NCI-H524 (cell line): ENCODE results near the gene ESR2.
A peak's percentile ranks its signal among the peaks of the same experiment; 100 is the strongest.
"Not testable (repeated sequence)": the region's sequence is repeated elsewhere in the genome, so short reads cannot be mapped to it uniquely, and the experiment has no call there.

ENCODE experiments used
- DNase-seq, 2 experiments: peaks; one replicate each; lab custom pipeline; 2025; lab: John Stamatoyannopoulos, UW

The ESR2 gene

DNA sequence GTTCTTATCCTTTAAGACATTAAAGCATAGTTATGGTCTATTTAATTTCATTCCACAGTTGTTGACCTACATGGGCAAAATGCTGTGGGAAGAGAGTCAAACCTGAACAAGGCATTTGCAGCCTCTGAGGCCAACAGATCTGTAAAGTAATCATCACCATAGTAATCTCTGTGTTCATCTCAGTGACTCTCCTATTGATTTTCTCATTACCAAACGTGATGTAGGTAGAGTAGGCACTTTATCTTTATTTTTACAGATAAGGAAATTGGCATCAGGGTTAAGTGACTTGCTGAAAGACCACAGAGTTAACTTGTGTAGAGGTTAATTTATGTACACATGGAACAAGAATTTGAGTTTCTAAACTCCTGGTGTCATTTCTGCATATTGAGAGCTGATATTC lies 203.0 kb downstream of the ESR2 start:
- DNase-seq = no peak

DNA sequence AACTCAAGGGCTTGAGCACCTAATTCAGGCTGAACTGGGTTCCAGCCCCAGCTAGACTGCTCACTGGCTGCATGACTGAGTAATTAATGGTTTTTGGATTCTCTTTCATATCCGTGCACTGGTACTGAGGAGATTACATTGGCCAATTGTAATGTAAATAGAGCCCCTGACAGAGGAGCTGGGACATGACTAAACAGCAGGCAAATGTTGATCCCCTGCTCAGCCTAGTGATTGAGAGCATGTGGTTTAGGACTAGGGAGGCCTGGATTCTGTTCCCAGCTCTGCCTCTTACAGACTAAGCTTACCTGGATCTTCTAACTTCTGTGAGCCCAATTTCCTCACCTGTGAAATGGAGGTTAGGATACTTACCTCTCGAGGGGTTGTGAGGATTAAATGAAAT lies 204.3 kb downstream of the ESR2 start:
- DNase-seq = peak; percentile 22 to 70

DNA sequence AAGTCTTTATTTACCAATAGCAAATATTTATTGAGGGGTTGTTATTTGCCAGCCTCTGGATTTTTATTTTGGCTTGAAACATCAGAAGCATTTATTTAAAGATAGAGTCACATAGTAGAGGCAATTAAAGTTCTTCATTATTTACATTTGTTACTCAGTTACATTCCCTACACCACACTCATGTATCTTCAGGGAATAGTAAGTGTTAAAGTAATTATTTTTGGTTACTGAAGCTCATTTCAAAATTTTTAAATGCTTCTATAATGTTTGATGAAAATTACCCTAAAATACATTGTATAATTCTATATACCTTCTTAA lies 205.6 kb downstream of the ESR2 start:
- DNase-seq = no peak

DNA sequence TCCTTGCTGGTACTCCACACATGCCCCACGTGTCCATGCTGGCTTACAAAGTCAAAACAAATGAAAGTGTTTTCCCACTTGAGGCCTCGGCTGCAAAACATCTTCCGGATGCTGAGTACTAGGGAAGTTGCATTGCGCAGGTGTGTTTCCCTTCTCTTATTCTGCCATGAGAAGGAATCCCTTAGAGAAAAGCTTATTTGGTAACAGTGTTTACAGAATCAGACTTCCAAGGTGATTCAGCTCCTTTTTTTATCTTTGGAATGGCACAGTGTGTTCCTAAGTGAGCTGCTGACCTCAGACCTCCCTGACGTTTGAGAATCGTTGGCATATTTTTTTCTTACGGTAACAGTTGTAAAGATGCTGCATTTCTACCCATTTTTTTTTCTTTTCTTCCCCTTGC lies 211.3 kb downstream of the ESR2 start:
- no peak for DNase-seq

DNA sequence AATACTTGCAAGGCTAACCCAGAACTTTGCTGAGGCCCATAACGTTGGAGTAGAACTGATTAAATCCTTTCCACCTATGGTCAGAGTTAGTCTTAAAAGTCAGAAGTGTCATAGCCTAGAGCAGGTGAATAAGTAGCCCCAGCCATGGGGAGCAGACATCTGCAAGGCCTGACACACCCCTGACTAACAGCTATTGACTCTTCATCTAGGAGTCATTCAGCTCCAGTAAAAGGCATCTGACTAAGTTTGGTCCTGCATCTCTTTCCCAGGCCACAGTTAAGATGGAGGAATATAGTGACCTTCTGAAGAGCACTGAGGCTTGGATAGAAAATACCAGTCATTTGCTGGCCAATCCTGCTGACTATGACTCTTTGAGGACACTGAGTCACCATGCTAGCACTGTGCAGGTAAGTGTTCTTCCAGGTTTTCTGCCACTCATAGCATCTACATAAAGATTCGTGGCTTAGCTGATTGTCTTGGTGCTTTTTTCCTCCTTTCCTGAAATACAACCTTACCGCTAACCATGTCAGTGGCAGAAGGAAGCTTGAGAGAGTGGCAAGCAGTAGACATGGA lies 212.9 kb downstream of the ESR2 start:
- no peak for DNase-seq

DNA sequence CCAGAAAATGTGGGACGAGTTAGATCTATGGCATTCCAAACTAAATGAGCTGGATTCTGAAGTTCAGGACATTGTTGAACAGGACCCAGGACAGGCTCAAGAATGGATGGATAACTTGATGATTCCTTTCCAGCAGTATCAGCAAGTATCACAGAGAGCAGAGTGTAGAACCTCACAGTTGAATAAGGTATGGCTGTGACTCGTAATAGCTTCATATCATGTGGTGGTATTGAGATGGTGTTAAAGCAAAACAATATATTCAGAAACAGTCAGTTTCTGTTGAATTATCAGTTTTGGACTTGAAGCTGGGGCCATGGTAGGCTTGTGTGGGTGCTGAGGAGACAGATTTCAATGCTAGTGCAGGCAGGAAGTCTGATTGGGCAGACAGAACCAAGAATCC lies 213.7 kb downstream of the ESR2 start:
- no peak for DNase-seq

DNA sequence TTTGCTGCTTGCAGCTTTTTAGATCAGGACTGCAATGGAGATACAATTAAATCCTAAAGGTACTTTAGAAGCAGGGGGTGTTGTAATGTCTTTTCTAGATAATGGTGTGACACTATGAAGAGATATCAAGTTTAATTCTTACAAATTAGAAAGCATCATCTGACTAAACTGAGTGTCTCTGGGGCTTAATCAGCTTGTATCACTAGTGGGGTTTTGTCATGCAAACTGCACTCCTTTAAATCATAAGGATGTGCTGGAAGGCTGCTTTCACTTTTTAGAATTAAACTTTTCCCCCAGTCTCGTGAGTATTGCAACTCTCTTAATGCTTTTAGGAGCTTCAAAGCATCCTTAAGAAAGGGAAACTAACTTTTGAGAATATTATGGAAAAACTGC lies 218.6 kb downstream of the ESR2 start:
- no peak for DNase-seq

DNA sequence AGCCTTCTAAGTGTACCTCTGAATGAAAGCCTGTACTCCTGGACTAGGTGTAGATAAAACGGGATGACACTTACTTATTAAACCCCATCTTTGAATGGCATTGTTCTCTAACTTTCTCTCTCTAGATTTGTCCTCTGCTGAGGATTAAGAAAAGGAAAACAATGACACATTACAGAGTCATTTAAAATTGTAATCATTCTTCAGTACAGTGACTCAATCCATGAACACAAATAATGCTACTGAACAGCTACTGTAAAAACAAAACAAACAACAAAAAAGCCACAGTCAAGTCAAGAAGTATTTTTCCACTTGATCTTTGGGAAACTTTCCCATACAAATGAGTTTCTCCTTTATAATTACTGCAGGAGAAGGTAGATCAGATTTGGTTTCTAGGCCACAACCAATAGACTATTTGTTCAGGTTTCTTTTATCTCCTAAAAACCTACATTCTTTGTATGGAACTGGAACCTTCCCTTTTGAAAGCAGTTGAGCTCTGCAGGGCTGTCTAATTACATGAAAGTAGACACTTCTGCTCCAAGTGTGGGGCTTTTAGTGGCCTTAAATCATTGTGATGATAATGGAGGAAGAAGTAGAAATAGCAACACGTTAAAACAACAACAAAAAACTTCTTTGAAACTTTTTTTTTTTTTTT lies 219.1 kb downstream of the ESR2 start:
- DNase-seq = no peak

DNA sequence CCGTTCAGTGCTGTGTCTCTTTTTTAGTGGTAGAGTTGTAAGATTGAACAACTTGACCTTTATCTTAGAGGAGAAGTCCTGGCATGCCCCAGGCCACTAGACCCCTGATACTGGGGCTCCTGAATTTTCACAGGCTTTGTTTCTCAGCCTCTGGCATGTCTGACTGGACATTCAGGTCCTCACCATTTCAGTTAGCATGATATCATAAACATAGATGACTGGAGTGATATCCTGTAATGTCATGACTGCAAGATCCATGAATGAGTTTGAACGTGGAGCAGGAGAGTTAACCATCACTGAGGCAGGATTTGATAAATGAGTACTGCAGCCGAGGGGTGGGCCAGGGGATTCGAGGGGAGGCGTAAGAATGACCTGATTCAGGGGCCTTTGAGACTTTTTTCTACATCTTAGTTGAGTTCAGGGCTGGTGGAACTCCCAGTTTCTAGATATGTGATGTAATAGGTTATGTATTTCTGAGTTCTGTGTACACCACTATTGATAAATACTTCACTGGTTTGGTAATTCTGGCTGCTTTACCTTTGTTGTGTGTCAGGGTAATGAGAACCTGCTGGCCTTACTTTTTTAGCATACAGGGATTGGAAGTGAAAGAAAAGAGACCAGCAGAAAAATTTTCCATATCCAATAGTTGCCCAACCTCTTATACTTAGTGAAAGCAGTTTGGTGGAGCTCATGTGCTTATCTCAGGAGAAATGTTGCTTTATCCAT lies 224.4 kb downstream of the ESR2 start:
- no peak for DNase-seq

DNA sequence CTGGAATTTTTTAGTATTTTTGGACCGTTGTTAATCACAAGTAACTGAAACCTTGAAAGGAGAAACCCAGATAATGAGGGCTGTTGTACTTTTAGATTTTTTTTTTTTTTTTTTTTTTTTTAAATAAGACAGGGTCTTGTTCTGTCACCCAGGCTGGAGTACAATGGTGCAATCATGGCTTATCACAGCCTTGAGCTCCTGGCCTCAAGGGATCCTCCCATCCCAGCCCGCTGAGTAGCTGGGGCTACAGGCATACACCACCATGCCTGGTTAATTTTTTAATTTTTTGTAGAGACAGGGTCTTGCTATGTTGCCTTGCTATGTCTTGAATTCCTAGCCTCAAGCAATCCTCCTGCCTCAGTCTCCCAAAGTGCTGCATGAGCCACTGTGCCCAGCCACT lies 229.7 kb downstream of the ESR2 start:
- DNase-seq = no peak

DNA sequence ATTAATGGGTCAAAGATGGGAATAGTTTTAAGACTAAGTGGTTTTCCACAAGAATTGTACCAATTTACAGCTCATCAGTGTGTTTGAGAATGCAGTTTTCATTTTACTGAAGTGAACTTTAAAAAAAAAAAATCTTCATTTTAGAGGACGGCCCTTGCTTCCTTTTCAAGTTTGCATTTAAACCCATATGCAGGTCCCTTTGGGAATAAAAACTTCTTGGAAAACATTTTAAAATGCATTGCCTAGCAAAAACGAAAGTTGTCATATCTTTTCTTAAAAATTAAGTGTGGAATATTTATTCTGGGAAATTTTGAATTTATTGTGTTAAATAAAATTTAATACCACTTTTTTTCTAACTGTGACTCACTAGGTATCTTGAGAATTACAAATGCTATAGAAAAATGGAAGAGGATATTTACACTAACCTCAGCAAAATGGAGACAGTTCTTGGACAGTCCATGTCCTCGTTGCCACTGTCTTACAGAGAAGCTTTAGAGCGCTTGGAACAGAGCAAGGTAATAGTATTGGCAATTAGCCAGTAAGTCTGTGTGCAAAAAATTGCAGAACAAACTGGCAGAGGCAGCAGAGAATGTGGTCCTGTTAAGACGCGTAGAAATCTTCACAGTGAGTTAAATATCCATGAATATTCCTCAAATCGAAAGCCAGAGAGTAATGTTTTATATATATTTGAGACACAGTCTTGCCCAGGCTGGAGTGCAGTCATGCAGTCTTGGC lies 231.6 kb downstream of the ESR2 start:
- no peak for DNase-seq

DNA sequence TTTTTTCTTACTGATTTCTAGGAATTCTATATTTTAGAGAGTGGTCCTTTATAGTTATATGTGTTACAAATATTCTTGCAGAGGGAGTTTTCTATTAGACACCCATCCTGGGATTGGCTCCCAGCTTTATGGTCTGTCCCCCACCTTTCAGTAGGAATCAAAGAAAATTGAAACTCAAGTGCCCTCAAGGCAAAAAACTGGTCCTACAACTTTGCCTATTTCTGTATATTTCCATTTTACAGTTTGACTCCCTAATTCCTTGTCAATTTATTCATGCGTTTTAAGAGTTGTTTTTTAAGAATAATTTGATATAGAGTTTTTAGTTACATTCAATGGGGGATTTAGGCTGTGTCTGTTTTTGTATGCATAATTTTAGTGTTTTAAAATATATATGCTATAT lies 232.5 kb downstream of the ESR2 start:
- no peak for DNase-seq

DNA sequence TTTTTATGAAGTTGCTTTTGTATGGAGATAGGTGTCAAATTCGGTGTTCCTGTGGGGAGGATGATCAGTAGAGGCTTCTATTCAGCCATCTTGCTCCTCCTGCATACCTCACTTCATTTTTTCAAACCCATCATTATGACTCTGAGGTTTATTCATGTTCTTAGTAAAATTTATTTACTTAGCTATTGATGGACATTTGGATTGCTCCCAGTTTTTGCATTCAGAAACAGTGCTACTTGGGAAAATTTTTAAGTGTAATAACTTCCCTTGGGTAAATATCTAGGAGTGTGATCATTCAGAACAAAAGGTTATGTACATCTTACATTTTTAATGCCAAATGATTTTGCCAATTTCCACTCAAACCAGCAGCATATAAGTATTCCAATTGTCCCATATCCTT lies 233.1 kb downstream of the ESR2 start:
- no peak for DNase-seq

DNA sequence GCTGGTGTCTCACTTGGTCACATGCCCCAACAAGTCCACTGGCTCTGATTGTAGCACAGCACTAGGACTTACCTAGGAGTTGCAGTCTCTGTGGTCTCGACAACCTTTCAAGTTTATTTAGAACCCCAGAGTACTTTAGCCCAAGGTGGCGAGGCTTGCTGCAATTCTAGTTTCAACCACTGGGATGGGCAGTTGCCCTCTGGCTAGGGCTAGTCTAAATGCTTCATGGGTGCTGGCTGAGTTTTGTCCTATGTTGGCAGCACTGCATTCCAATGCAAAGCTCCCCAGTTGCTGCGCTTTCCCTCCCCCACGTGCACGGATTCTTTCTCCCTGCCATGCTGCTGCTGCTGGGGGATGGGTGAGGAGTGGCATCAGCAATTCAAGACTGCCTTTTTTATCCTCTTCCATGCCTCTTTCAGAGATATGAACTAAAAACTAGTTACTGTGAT lies 233.5 kb downstream of the ESR2 start:
- peak in 1 of 2 experiments; percentile 53 for DNase-seq

DNA sequence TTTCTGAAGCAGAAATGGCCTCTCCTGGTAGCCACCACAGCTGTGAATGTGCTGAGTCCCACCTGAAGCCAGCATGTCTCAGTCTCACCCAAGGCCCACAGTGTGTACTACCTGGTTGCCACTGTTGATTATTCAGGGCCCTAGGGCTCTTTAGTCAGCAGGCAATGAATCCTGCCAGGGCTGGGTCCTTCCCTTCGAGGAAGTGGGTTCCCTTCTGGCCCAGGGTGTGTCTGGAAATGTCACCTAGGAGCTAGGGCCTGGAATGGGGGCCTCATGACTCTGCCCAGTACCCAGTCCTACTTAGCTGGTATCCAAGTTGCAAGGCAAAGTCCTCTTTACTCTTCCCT lies 234.0 kb downstream of the ESR2 start:
- DNase-seq = no peak

DNA sequence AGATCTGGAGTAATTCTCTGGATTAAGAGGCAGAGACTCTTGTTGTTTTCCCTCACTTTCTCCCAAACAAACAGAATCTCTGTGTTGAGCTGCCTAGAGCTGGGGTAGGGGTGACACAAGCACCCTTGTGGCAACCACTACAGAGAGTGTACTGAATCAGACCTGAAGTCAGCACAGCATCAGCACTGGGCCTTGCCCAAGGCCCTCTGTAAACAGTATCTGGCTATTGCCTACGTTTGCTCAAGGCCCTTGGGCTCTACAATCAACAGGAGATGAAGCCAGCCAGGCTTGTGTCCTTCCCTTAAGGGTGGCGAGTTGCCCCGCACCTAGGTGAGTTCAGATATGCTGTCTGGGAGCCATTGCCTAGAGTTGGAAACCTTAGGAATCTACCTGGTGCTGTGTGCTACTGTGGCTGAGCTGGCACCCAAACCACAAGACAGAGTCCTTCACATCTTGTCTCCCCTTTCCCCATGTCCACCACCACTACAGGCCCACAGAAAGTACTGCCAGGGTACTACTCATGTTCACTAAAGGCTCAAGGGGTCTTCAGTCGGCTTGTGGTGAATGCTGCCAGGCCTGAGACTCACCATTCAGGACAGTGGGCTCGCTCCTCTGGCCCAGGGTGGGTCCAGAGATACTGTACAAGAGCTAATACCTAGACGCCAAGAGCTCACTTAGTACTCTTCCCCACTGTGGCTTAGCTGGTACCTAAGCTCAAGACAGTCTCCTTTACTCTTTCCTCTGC lies 234.5 kb downstream of the ESR2 start:
- DNase-seq = no peak

DNA sequence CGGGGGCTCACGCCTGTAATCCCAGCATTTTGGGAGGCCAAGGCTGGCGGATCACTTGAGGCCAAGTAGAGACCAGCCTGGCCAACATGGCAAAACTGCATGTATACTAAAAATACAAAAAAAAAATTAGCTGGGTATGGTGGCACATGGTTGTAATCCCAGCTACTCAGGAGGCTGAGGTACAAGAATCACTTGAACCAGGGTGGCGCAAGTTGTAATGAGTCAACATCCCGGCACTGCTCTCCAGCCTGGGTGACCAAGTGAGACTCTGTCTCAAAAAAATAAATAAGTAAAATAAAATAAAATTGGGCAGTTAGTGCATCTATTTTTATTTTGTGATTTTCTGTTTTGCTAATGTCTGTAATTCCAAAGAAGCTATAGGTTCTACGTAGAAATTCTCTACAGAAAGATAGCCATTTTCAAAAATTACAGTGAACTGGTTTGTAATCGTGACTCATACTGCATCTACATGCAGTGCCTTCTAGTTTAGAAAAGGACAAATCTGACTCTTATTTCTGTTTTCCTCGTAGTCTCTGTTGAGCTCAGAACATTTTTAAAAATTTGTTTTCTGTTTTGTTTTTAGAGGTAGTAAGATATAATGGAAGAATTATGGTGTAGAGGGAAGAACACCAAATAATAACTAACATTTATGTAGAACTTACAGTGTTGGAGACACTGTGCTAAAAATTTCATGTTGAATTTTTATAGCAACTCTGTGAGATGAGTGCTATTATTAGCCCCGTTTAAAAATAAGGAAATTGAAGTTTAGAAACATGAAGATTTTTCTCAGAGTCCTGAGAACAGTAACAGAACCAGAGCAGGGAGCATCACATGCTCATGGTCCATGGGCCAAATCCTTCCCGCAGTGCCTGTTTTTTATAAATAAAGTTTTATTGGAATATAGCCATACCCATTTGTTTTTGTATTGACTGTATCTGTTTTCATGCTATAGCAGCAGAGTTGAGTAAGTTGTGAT lies 240.2 kb downstream of the ESR2 start:
- DNase-seq = no peak

DNA sequence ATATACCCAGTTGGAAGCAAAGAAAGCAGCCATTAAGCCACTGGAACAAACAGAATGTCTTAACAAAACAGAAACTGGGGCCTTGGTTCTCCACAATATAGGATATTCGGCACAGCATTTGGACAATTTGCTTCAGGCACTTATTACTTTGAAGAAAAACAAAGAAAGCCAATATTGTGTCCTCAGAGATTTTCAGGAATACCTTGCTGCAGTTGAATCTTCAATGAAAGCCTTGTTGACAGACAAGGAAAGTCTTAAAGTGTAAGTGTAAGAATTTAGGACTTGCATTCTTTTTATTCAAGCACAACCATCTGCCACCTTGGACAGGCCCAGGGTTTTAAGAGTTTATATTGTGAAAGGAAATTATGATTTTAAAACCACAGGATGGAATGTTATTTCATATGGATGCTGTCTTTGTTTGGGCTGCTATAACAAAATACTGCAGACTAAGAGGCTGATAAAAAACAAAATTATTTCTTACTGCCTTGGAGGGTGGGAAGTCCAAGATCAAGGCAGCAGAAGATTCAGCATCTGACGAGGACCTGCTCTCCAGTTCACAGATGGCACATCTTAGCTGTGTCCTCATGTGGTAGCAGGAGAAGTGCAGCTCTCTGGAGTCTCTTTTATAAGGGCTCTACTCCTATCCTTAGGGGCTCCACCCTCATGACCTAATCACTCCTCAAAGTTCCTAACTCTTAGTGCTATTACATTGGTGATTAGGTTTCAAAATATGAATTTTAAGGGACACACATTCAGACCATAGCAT lies 244.4 kb downstream of the ESR2 start:
- peak in 1 of 2 experiments; percentile 46 for DNase-seq

DNA sequence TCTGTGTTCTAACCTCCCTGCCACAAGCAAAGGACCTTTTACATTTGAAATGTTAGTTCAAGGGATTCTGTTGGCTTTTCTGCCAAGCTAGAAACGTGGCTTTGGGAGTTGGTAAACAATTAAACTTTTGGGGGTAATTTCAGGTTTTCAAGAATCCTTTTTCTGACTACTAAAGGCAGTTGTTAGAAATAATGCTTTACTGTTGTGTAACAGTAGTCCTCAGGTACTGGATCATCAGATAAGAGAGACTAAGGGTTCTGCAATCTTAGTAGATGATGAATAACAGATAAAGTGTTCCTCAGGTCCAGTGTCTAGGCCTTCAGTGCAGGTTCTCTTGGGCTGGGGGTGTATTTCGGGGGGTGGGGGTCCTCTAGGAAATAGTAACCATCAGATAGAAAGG lies 249.1 kb downstream of the ESR2 start:
- DNase-seq = no peak

DNA sequence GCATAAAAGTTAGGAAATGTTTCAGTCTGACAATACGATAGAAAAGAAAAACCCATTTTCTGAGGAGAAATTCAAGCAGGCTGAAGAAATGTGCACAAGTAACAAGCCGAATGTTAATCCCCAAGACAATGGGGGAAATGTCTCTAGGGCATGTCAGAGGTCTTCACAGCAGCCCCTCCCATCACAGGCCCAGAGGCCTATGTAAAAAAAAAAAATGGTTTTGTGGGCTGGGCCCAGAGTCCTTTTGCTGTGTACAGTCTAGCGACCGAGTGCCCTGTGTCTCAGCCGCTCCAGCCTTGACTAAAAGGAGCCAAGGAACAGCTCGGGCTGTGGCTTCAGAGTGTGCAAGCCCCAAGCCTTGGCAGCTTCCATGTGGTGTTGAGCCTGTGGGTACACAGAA lies 250.9 kb downstream of the ESR2 start:
- DNase-seq = not testable (repeated sequence)
